ENCODE measurements around the gene AIRE. TPM values are rescaled to one million over a fixed set of nuclear protein-coding genes. Genes with fewer than 3 reads are reported as not detected.
"Not testable (repeated sequence)": the region's sequence is repeated elsewhere in the genome, so short reads cannot be mapped to it uniquely, and the experiment has no call there.

AIRE gene
- 0.41 TPM for total RNA-seq

DNA sequence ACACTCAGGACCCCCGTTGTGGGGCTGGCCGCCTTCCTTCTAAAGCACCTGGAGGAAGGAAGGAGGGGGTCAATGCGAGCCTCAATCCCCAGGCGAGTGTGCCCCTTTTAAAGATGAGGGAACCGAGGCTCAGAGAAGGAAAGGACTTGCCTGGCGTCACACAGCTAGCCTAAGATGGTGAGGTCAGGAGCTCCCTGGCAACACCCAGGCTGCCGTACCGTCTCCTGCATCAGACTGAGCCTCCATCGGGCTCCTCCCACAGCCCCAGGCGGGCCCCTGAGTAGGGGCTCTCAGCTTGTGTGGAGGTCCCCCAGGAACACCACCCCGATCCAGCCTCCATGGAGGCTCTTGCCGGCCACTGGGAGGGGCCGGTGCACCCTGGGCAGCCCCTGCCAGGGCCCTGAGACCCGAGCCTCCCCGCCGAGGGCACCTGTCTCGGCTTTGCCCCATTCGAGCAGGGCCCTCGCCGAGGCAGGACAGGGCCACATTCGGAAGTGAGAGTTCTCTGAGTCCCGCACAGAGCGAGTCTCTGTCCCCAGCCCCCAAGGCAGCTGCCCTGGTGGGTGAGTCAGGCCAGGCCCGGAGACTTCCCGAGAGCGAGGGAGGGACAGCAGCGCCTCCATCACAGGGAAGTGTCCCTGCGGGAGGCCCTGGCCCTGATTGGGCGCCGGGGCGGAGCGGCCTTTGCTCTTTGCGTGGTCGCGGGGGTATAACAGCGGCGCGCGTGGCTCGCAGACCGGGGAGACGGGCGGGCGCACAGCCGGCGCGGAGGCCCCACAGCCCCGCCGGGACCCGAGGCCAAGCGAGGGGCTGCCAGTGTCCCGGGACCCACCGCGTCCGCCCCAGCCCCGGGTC is at the start of gene AIRE:
Gene AIRE (plus strand): TSS at position 739 of the 855 bp plus-strand sequence. CDS start 131 bp downstream, outside the sequence.
- DNase-seq (ENCODE audit: low spot score in 2 of 2) (peak in 1 of 2 donors; percentile 78), FAIRE-seq (no peak)

DNA sequence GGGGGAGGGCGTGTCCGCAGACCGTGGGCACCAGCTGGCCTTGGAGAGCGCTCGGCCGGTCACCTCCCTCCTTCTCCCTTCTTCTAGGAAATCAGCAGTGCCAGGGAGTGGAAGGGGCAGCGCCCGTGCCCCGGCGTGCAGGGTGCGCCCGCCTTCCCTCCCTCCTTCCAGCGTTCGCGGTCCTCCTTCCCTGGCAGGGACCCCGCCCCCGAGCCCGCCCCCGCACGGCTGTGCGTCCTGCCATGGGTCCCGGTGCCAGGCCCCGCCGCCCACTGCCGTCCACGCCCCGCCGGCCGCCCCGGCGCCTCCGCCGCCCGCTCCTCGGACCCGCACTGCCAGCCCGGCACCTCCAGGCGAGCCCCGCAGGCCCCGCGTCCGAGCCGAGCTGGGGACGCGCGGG is 45.3 kb upstream of the AIRE start:
- not testable (repeated sequence) for DNase-seq (ENCODE audit: low spot score in 2 of 2); FAIRE-seq

DNA sequence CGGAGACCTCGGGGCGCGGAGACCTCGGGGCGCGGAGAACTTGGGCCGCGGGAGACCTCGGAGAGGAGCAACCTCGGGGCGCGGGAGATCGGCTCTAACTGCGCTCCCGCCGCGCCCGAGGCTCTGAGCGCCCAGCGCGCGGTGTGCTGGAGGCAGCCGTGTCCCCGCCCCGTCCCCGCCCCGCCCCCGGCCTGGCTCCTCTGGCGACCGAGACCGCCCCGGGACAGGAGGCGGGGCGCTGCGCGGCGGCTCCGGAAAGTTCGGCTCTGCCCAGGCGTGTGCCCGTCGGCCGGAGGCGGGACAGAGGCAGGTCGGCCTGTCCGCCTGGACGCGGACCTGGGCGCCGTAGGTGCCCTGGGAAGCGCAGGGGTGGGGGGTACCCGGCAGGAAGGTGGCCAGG is 44.8 kb upstream of the AIRE start, which contains the start of gene ICOSLG:
Gene ICOSLG (minus strand): TSS at position 102 of the 400 bp plus-strand sequence. CDS start 126 bp downstream, outside the sequence.
- not testable (repeated sequence) for FAIRE-seq; DNase-seq (ENCODE audit: low spot score in 2 of 2)

DNA sequence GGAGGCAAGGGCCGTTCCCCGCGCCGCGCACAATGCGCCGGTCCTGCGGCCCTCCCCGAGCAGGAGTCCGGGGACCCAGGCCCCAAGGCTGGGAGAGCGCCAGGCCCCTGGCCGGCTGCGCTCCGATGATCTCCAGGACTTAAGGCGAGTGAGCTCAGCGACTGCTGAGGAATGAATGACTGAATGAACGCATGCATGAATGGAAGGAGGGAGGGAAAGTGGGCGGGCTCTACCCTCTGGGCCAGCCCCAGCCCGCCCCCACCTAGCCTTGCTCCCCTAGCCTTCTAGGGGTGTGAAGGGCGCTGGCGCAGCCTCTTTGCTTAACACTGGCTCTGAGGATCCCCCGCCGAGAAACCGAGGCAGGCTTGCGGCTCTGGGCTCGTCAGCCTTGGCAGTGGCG is 44.4 kb upstream of the AIRE start:
- DNase-seq (ENCODE audit: low spot score in 2 of 2); FAIRE-seq: not testable (repeated sequence)

DNA sequence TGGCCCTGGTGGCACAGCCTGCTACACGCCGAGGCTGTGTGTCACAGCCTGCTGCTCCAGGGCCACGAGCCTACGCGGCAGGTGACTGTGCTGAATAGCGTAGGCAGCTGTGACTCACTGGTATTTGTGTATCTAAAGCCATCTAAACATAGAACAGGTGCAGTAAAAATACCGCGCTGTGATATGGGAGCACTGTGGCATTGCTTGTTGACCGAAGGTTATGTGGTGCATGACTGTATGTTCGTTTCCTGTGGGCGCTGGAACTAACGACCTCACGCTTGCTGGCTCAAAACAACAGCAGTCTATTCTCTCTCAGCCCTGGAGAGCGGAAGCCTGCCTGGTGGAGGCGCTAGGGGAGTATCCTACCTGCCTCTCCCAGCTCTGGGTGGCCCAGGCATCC is 41.7 kb upstream of the AIRE start:
- DNase-seq (ENCODE audit: low spot score in 2 of 2); FAIRE-seq: not testable (repeated sequence)

DNA sequence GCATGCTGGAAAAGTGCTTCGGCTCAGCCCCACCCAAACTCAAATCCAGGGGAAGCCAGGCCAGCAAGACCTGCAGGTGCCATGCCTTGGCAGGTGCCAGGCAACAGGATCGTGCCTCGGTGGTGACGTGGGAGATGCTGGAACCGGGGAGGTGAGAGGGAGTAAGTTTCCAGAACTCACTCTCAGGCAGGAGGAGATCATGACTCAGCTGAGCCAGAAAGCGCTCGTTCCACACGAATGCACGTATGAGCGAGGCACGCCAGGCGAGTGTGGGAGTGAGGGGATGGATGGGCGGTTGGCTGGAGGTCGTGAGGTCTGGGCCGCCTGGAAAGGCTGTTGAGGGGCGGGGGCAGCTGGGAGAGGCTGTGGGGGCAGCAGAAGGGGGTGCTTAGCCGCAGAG is 37.8 kb upstream of the AIRE start:
- FAIRE-seq; DNase-seq (ENCODE audit: low spot score in 2 of 2): not testable (repeated sequence)

DNA sequence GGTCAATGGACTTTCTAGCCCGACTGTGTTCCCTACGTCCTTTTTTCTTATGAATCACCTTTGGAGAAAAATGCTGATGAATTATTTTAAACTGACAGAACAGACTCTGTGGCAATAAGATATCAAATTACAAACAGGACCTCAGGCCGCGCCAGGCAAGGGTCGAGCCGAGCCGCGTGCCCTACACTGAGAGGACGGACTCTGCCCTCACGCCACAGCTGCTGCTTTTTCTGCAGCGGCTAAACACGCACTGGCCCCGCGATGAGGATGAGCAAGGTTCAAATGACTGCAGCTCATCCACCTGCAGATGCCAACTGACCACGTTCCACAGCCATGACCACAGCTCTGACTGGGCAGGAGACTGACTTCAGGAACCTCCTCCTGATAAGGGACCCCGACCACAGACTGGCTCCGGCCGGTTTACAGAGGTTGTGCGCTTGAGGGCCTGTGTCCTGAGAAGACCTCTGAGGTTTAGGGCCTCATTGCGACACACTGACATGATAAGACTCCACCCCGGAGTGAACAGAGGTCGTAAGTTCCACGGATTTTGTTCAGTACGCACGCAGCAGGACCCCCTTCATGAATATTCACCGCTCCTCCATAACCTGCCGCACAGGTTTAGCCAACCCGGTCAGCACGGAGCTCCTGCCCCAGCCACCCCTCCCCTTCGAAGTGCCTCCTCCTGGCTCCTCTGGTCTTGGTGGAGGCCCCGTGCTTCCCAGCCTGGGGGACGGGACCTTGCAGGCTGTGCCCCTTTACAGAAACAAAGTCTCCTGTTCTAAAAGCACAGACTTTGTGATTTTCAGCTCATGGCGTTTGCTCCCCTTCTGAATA is 36.3 kb upstream of the AIRE start:
- FAIRE-seq; DNase-seq (ENCODE audit: low spot score in 2 of 2): not testable (repeated sequence)

DNA sequence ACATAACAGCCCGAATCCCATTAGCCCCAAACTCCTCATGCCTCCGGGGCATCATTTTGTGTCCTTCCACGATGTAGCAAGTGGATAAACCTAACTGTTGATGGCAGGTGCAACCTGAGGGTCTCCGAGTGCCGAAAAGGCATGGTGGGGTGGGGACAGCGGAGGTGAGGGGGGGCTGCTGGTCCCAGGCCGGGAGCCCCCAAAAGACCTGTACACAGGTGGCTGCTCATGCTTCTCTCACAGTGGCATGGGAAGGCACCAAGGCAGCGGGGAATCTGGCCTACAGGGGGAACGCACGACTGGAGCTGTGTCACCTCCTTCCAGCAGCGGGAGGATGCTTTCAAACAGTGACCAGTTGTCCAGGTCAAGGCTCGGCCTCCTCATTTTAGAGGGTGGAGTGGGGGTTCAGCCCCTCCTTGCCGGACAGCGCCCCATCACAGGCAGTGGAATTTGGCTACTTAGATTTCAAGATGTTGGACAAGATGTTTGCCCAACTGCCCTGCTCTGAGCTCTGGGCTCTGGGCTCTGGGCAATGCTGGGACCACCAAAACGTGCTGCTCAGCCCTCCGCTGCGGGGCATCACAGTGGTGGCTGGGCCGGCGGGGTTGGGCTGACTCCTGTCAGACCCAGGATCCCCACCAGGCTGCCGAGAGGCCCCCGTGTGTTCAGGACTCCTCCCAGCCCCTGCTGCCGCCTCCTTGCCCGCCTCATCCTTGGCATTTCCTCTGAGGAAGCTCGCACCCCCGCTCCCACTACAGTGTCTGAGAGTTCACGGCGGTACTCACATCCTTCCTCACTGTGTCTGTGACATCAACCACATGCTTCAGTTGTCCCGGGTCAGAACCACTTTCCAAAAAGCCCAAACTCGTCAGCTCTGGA is 31.6 kb upstream of the AIRE start:
- no peak for DNase-seq (ENCODE audit: low spot score in 2 of 2)
- FAIRE-seq: no peak

DNA sequence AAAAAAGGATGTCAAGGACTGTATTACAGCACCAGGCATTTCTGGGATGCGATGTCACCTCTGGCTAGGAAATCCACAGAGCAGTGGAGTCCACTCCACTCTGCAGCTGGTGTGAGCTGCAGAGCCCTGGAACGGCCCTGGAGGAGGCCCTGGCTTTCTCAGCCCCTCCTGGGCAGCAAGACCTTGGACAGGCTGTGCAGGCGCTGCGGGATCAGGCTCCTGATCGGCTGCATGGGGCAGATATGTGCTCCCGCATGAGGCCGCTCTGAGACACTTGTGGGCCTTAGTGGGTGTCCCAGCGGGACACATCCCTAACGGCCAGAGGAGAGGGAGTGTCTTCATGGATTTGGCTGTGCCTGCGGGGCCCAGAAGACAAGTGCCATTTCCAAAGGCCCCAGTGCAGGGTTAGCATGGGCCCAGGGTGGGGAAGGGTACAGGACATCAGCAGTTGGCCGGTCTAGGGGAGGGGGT is 30.1 kb upstream of the AIRE start:
- no peak for DNase-seq (ENCODE audit: low spot score in 2 of 2)
- no peak for FAIRE-seq

DNA sequence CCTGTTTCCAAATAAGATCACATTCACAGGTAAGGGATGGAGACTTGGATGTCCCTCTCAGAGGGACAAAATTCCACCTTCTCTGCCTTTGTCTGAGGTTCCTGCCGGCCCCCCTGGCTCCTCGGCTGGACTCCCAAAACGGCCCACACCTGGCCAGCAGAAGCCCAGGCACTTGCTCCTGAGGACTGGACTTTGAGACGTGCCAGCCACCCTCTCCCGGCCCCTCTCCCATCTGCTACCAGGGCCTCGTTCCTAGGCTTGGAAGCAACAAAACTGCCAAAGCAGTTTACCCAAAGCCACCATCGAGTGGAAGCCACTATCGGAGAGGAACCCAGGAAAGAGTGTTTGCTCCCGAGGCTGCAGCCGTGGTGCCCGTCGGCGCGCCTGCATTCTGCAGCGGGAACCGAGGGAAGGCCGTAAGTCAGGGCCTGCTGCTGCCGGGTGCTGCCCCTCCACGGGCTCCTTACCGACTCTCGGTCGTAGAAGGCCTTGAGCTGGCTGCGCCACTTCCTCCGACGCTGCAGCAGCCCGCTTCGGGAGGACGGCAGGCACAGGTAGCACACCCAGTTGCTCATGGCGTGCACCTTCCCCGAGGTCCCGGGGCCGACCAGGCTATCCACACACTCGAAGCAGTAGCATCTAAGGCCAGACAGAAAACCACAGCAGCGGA is 27.5 kb upstream of the AIRE start:
- FAIRE-seq: no peak
- DNase-seq (ENCODE audit: low spot score in 2 of 2): no peak

DNA sequence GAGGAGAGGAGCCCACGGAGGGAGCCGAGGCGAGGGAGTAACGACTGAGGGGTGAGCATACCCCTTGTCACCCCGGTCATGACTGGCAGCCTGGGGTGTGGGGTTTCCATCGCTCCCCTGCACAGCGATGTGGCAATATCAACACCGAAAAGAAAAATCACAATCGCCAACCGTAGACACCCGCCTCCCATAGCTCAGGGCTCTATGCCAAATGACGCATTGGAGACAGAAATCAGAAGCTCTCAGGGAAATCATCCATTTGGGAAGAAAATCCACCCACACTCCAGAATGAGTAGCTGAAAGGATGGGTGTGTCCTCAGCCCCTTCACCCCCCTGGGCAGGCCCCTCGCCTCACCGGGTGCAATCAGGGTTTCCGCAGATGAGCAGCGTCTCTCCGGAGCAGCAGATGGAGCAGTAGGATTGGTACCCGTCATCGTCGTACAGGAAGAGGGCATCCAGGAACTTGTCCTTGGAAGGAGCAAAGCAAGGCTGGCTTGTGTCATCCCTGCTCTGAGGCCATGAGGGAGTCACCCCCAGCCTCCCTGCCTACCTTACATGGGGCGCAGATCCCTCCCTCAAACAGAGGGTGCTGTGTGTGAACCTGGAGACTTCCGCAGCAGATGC is 26.5 kb upstream of the AIRE start:
- DNase-seq (ENCODE audit: low spot score in 2 of 2) (no peak), FAIRE-seq (no peak)

DNA sequence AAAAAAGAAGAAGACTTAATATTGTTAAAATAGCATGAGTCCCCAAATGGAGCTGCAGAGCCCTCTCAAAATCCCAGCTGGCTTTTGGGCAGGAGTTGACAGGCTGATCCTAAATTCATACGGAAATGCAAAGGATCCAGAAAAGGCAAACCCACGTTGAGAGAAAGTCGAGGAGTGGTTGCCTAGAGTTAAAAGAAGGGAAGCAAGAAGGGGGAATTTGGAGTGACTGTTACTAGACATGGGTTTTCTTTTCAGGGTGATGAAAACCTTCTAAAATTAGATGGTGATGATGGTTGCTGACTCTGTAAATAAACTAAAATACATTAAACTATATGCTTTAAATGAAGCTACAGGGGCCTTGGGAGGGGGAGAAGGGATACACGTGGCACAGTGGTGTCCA is 25.6 kb upstream of the AIRE start:
- no peak for FAIRE-seq

DNA sequence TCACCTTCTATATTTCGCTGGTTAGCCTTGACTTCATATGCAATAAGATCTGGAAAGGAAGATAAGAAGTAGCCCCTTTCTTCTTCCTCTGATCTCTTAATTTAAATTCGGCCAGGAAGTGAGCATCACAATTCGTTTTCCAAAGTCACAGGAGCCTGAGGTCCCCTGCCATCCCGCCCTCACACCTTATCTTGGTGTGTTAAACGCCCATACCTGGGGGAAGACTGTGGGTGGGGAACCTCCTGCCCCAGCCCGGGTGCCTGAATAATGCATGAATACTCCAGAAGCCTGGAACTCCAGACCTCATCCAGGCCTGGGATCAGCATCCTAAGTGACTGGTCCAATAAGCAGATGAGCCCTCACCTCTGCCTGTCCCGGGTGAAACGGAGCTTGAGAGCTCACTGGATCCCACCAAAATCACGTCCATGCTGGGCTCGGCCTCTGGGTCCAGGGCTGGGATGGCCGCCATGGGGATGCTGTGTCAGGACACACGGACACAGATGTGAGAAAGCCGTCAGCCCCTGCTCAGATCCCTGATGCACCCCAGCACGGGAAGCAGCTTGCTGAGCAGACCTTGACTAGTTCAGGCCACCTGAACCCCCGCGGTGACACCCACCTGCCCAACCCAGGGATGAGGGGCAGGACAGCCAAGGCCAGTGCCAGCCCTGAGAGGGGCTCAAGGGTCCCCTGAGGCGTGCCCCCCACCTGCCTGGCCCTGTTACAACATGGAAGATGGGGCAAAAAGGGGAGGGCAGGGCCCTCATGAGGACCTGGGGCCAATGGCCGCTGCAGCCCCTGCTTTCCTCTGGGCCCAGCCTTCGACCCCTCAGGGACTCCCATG is 24.7 kb upstream of the AIRE start:
- FAIRE-seq: no peak
- DNase-seq (ENCODE audit: low spot score in 2 of 2): no peak

More for the DNA sequence above, 25.6 kb upstream of the AIRE start:
- no peak for DNase-seq (ENCODE audit: low spot score in 2 of 2)

DNA sequence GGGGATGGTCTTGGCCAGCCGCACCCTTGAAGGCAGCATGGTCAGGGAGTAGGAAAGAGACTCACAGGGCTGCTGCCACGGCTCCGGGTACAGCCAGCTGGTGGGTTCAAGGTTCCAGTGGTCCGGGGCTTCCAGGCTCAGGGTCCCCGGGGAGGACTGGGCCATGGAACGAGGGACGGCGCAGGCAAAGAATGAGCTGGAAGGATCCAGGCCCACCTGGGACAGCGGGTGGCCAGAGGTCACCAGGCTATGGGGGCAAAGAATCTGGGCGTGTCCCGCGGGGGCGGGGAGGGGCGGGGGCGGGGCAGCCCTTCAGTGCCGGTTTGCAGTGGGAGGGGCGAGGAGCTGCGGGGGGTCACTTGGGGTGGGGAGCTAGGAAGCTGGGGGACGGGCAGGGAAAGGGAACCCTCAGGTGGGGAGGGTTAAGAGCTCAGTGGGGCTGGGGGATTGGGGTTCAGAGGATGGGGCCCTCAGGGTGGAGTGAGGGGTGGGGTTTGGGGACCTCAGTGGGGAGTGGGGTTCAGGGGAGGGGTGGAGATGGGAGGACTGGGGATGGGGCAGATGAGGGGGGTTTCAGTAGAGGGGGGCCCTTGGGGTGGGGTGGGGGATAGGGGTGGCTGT is 23.9 kb upstream of the AIRE start, which contains the start of gene DNMT3L:
Gene DNMT3L (minus strand): TSS at position 223 of the 621 bp plus-strand sequence. CDS start 638 bp downstream, outside the sequence.
- no peak for FAIRE-seq
- DNase-seq (ENCODE audit: low spot score in 2 of 2): no peak

DNA sequence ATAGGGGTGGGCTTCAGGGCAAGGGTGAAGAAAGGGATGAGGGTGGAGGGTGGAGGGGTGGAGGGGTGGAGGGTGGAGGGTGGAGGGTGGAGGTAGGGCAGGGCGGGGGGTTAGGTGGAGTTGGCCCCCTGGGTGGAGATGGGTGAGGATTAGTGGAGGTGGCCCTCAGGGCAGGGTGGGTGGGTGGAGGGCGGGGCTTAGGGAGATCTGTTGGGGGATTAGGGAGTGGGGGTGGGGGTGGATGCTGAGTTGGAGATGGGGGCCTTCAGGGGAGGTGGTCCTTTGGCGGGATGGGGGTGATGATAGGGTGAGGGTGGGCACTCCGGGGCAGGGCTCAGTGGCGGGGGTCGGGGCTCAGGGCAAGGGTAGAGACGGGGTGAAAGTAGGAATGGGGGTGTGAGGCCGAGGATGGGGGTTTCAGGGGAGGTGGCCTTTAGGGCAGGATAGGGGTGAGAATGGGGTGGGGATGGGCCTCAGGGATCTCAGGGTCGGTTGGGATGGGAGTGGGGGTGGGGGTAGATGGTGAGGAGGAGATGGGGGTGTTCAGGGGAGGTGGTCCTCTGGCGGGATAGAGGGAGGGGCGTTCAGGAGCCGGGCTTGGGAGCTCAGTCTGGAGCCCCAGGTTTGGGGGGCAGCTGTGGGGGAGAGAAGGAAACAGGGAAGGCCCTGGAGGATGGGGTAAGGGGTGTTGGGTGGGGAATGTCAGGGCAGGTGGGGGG is 23.2 kb upstream of the AIRE start:
- DNase-seq (ENCODE audit: low spot score in 2 of 2): no peak
- FAIRE-seq: no peak

DNA sequence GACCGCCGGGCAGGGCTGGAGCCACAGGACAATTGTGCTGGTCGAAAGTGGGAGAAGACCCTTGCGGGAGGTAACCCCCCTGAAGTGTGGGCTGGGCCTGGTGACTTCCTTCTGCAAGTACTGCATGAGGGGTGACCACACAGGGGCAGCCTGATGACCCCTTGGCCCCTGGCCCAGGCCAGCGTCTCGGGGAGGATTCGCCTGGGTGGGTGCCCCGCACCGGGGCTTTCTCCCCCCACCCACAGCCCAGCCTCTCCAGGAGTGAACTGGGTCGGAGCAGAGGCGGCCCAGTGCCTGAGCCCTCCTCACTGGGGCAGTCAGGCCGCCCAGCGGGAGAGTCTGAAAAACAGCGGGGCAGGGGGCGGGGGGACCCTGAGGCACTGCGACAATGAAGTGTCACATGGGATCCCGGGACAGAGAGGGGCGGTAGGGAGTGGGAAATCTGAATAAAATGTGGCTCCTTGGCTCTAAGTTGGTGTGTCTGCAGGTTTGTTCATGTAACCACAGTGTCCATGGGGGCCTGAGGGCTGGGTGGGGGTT is 22.4 kb upstream of the AIRE start:
- FAIRE-seq (no peak), DNase-seq (ENCODE audit: low spot score in 2 of 2) (no peak)

DNA sequence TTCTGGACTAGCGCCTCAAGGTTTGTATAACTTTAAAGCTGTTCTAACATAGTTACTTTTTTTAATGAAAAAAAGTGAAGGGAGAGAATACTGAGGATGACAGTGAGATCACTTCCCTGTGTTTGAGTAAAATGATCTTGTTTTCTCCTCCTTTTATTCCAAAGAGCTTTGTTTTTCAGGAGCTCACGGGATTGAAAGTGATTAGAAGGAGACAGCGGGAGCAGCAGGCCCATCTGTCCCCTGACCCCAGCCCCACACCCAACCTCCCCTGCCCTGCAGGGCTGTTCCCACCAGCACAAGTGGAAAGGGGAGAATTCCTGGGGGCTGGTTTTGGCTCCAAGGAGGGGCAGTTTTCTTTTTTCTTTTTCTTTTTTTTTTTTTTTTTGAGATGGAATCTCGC is 21.9 kb upstream of the AIRE start:
- DNase-seq (ENCODE audit: low spot score in 2 of 2): no peak

More for the DNA sequence above, 21.9 kb upstream of the AIRE start:
- FAIRE-seq: no peak

Measured in frontal cortex (tissue), 4 donors.